HepG2 (cell line): ENCODE results near the gene AK3. TPM values are rescaled to one million over a fixed set of nuclear protein-coding genes. Genes with fewer than 3 reads are reported as not detected.

Source experiments
- ATAC-seq: fragments of 200-7000 bp; cut with Tn5 transposase; 3 replicates; pipeline ENCODE4 v1.9.1; 2020; ENCODE audit warnings: mild to moderate bottlenecking, moderate library complexity
- BruUV-seq: library from RNA; stranded (reverse); fragments of 400-500 nt; replicated peaks from 2 replicates; lab custom pipeline; 2021; lab: Mats Ljungman, UMichigan
- CTCF ChIA-PET: fragments of 300-600 bp; formaldehyde crosslinking; extraction: SDS; loops from one replicate; lab custom pipeline; 2021; ENCODE audit warnings: low total read pairs, inconsistent platforms, low intra/inter-chr PET ratio; lab: Yijun Ruan, JAX
- POLR2A ChIA-PET: fragments of 350-600 bp; sonication (Branson Sonifier 250); formaldehyde crosslinking; loops from one replicate; lab custom pipeline; 2020; ENCODE audit warnings: antibody characterized with exemption, inconsistent platforms; lab: Yijun Ruan, JAX
- DNase-seq: peaks from one replicate; pipeline ENCODE4 v3.0.0-alpha.2; 2015; ENCODE audit warnings: low spot score
- FAIRE-seq: peaks from 3 replicates; lab custom pipeline; 2011; peaks lifted over from hg19 to GRCh38; lab: Jason Lieb, UNC
- H2AFZ ChIP-seq: one replicate; pipeline ENCODE4 v1.6.1; 2011; ENCODE audit warnings: low read length, inconsistent platforms
- H3K27ac ChIP-seq: fragments of 300-600 bp; 3 replicates; pipeline ENCODE4 v1.8.0; 2011; ENCODE audit warnings: mixed run types, mild to moderate bottlenecking, mixed read lengths, low read length, inconsistent platforms; ENCODE audit not compliant: insufficient read depth; ENCODE audit errors: extremely low read length
- H3K27me3 ChIP-seq, 2 experiments: fragments of 200-600 bp in 1 of 2; 2 replicates in 1 of 2; 3 replicates in 1 of 2; pipeline versions ENCODE4 v1.6.0 to v1.8.0; 2011; ENCODE audit warnings: low read length in 2 of 2, mild to moderate bottlenecking in 2 of 2, moderate library complexity in 2 of 2, inconsistent platforms in 1 of 2; ENCODE audit not compliant: insufficient read depth in 2 of 2, control insufficient read depth in 1 of 2
- H3K36me3 ChIP-seq, 2 experiments: fragments of 200-600 bp in 1 of 2; replicated peaks in 1 of 2; 2 replicates in 1 of 2; 3 replicates in 1 of 2; pipeline versions ENCODE4 v1.5.1 to v1.8.0; 2011; ENCODE audit warnings: low read length in 2 of 2, inconsistent platforms in 1 of 2; ENCODE audit not compliant: insufficient read depth in 2 of 2, control insufficient read depth in 1 of 2
- H3K4me1 ChIP-seq: 2 replicates; pipeline ENCODE4 v1.5.1; 2012; ENCODE audit warnings: low read length, inconsistent platforms; ENCODE audit not compliant: insufficient read depth
- H3K4me2 ChIP-seq: 2 replicates; pipeline ENCODE4 v1.6.0; 2011; ENCODE audit warnings: low read depth, low read length, inconsistent platforms
- H3K4me3 ChIP-seq, 3 experiments: fragments of 200-600 bp in 1 of 3; sonication (generic), shearing (Covaris generic) in 1 of 3; replicated peaks in 1 of 3; 2 replicates each; pipeline ENCODE4 v1.5.1; 2011 to 2016; ENCODE audit warnings: low read length in 3 of 3, inconsistent platforms in 2 of 3, low read depth in 2 of 3, mild to moderate bottlenecking in 2 of 3, control low read depth in 1 of 3, mixed read lengths in 1 of 3; ENCODE audit not compliant: insufficient read depth in 1 of 3
- H3K79me2 ChIP-seq: one replicate; pipeline ENCODE4 v1.6.1; 2011; ENCODE audit warnings: low read length, inconsistent platforms; ENCODE audit not compliant: insufficient read depth
- H3K9ac ChIP-seq: 2 replicates; pipeline ENCODE4 v1.6.0; 2011; ENCODE audit warnings: mild to moderate bottlenecking, low read depth, low read length, inconsistent platforms; ENCODE audit not compliant: insufficient read depth
- H3K9me3 ChIP-seq: 2 replicates; pipeline ENCODE4 v1.5.1; 2012; ENCODE audit warnings: mild to moderate bottlenecking, low read length
- H4K20me1 ChIP-seq: 2 replicates; pipeline ENCODE4 v1.6.0; 2011; ENCODE audit warnings: inconsistent platforms, mild to moderate bottlenecking, low read length, moderate library complexity; ENCODE audit not compliant: insufficient read depth
- MAFF ChIP-seq: IDR thresholded peaks from 2 replicates; pipeline ENCODE4 v1.6.1; 2011; ENCODE audit warnings: low read depth, low read length, improper control_type of control experiment
- MAFK ChIP-seq, 2 experiments: IDR thresholded peaks in 1 of 2; conservative IDR thresholded peaks in 1 of 2; 2 replicates each; pipeline ENCODE4 v1.6.1; 2011; ENCODE audit warnings: improper control_type of control experiment in 2 of 2, low read length in 2 of 2
- ZBTB14 ChIP-seq: sonication (generic); formaldehyde crosslinking; IDR thresholded peaks from 2 replicates; pipeline ENCODE4 v1.4.0; 2020; ENCODE audit warnings: missing genetic modification reagents
- ZBTB49 ChIP-seq: sonication (generic); formaldehyde crosslinking; IDR thresholded peaks from 2 replicates; pipeline ENCODE4 v1.4.0; 2020; ENCODE audit warnings: missing genetic modification reagents, borderline replicate concordance
- ZNF256 ChIP-seq: sonication (generic); formaldehyde crosslinking; conservative IDR thresholded peaks from 2 replicates; pipeline ENCODE4 v1.4.0; 2020; ENCODE audit warnings: missing genetic modification reagents
- ZNF800 ChIP-seq: sonication (generic); formaldehyde crosslinking; IDR thresholded peaks from 2 replicates; pipeline ENCODE4 v1.4.0; 2020; ENCODE audit warnings: missing genetic modification reagents
- ZSCAN9 ChIP-seq: IDR thresholded peaks from 2 replicates; pipeline ENCODE4 v1.6.1; 2016; ENCODE audit warnings: borderline replicate concordance
- WGBS: methylation state at CpG from one replicate; pipeline ENCODE4 v1.1.6; 2017; ENCODE audit warnings: low lambda C conversion rate; 5-methylcytosine and 5-hydroxymethylcytosine counted together
- in situ Hi-C: cut with HindIII; loops from 2 replicates; pipeline ENCODE4 v1.10.0; 2017; ENCODE audit warnings: low pct_unique_long_range_greater_than_20kb; ENCODE audit not compliant: extremely low pct_ligation_motif_present
- intact Hi-C: fragments of 100-400 bp; cut with micrococcal nuclease; formaldehyde crosslinking; loops from one replicate; pipeline ENCODE4 v1.10.0; 2022; ENCODE audit not compliant: unreplicated experiment
- polyA plus RNA-seq, 8 experiments: library from polyadenylated mRNA; depleted of rRNA in 3 of 8; stranded (reverse) in 7 of 8; unstranded in 1 of 8; fragments of >200 nt; fragmentation: Illumina TruSeq in 4 of 8; extraction: Trizol in 4 of 8; gene quantifications; 2 replicates each; pipeline versions ENCODE4 v1.2.1 to v1.2.3, GENCODE V29; 2011 to 2016; ENCODE audit warnings: low read depth in 4 of 8, missing spikeins in 1 of 8, mixed read lengths in 1 of 8; ENCODE audit not compliant: insufficient read depth in 1 of 8
- total RNA-seq, 5 experiments: library from RNA; depleted of rRNA; stranded (reverse); fragments of >200 nt; fragmentation: Illumina TruSeq; extraction: Trizol; gene quantifications; 2 replicates each; pipeline ENCODE4 v1.2.3, GENCODE V29; 2016; ENCODE audit warnings: low read depth in 1 of 5

The AK3 gene
- total and polyA plus RNA-seq, 2 of the 13 experiments (the other 11 are each of a cell fraction or from before 2014, with no cell fraction given), result 76.8 to 109 TPM

- ATAC-seq, result no peak
- POLR2A ChIA-PET, result interaction anchor here (1.0 to 1.1 kb wide), 2 partner anchors 16 to 24 kb away, joined by 3 to 6 read pairs; no protein-coding TSS in a partner anchor
- Histone ChIP-seq H3K27me3 (no peaks in the 10 kb centered on the region), H3K4me1 (no peaks in the 10 kb centered on the region), H3K9me3 (no peaks in the 10 kb centered on the region), H3K79me2 (no peaks in the 10 kb centered on the region), H2AFZ (no peak overlapping the region), H3K36me3 (peaks cover 21 to 77% of the 10 kb centered on the region in 2 experiments), H3K4me2 (no peak overlapping the region), H4K20me1 (no peaks in the 10 kb centered on the region), H3K4me3 (no peak overlapping the region), H3K27ac (no peak overlapping the region), H3K9ac (no peak overlapping the region)
- intact Hi-C loops, result no loop called here
- in situ Hi-C loops, result no loop called here
- no peak for TF ChIP-seq ZNF256
- TF ChIP-seq MAFF, result peak; percentile 38; the same call in 1 of the 2 replicates
- peak; percentile 56 to 69 for TF ChIP-seq MAFK (conservative IDR thresholded peaks at IDR 0.05 in 1 of 2, IDR thresholded peaks at IDR 0.05 in 1 of 2; ENCODE audit: low read length in 2 of 2)
- no TSS peak for BruUV-seq
- FAIRE-seq, result no peak
- WGBS, result 100% methylated on average over 1 of the region's 1 CpG
- CTCF ChIA-PET, result no interaction called here
- DNase-seq, result no peak
These were observed 24.8 kb downstream of the AK3 start for GRCh38 chr9:4716163-4716562.

GRCh38 chr9:4714266-4715016 is 26.6 kb downstream of the AK3 start:
- POLR2A ChIA-PET, result no interaction called here
- H3K79me2 ChIP-seq, result no peaks in the 10 kb centered on the region
- no peak for DNase-seq
- H4K20me1 ChIP-seq, result no peaks in the 10 kb centered on the region
- no peak overlapping the region for H3K27ac ChIP-seq
- no peak overlapping the region for H3K4me2 ChIP-seq
- intact Hi-C loops, result no loop called here
- peaks cover 19 to 77% of the 10 kb centered on the region in 2 experiments for H3K36me3 ChIP-seq
- no peak for ATAC-seq
- WGBS, result 95% methylated on average over 9 of the region's 9 CpGs
- BruUV-seq, result no TSS peak
- TF ChIP-seq MAFF (peak; percentile 29; the same call in 1 of the 2 replicates), ZNF800 (CRISPR knock-in tag) (no peak), ZBTB49 (CRISPR knock-in tag) (no peak), MAFK (conservative IDR thresholded peaks at IDR 0.05 in 1 of 2, IDR thresholded peaks at IDR 0.05 in 1 of 2; ENCODE audit: low read length in 2 of 2) (peak in 1 of 2 experiments; percentile 59; a peak in 2 of 4 replicates), ZSCAN9 (no peak), ZBTB14 (CRISPR knock-in tag) (no peak)
- TF ChIP-seq, all 625 proteins: peak for 2
- in situ Hi-C loops, result no loop called here
- no peak for FAIRE-seq
- Histone ChIP-seq H3K9ac (no peak overlapping the region), H3K27me3 (no peaks in the 10 kb centered on the region), H2AFZ (no peak overlapping the region), H3K4me3 (no peak overlapping the region), H3K9me3 (no peaks in the 10 kb centered on the region), H3K4me1 (no peaks in the 10 kb centered on the region)
- CTCF ChIA-PET, result no interaction called here
